ENCODE results near the gene SPATA12. TPM values are rescaled to one million over a fixed set of nuclear protein-coding genes. Genes with fewer than 3 reads are reported as not detected.

The SPATA12 gene
- total RNA-seq, 1 experiment from 2014 or later = 0.10 TPM

DNA sequence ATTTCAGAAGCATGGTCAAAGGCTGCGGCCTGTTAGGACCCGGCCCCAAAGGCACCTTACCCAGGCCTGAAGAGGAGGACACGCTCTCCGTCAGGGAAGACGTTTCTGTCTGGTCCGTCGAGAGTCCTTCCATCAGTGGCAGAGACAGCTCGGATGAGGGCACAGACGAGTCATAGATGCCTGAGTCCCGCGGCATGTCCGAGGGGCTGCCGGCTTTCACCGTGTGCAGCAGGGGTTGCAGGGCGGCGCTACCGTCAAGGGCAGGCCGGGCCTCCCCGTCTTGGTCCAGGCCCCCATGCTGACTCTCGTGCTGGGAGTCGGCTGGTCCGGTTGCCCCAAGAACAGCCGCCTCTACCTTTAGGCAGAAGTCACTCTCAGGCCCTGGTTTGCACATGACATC is 37.1 kb downstream of the SPATA12 start:
- Histone ChIP-seq H3K27me3 (ENCODE audit: control insufficient read depth, insufficient read depth, low read length) (no peaks in the 10 kb centered on the region), H3K4me3 (ENCODE audit: low read depth in 2 of 2, low read length in 2 of 2) (no peak overlapping the region), H3K36me3 (ENCODE audit: control insufficient read depth, insufficient read depth, low read length) (no peaks in the 10 kb centered on the region), H3K9me3 (ENCODE audit: control insufficient read depth, insufficient read depth, low read depth, low read length) (no peaks in the 10 kb centered on the region), H3K4me1 (ENCODE audit: control insufficient read depth, insufficient read depth, low read length) (no peaks in the 10 kb centered on the region), H3K27ac (ENCODE audit: low read length) (no peak overlapping the region)
- in situ Hi-C loops (cut with HindIII; ENCODE audit: low pct_unique_long_range_greater_than_20kb, low sequenced_read_pairs) = loop anchor here (25.0 kb wide), 1 partner anchor 110 kb away; no protein-coding TSS in a partner anchor
- BruUV-seq (replicated peaks) = no TSS peak
- ChIA-PET CTCF (no interaction called here), POLR2A (no interaction called here)
- intact Hi-C loops (cut with micrococcal nuclease; ENCODE audit: unreplicated experiment) = no loop called here
- TF ChIP-seq, protein P1, sequence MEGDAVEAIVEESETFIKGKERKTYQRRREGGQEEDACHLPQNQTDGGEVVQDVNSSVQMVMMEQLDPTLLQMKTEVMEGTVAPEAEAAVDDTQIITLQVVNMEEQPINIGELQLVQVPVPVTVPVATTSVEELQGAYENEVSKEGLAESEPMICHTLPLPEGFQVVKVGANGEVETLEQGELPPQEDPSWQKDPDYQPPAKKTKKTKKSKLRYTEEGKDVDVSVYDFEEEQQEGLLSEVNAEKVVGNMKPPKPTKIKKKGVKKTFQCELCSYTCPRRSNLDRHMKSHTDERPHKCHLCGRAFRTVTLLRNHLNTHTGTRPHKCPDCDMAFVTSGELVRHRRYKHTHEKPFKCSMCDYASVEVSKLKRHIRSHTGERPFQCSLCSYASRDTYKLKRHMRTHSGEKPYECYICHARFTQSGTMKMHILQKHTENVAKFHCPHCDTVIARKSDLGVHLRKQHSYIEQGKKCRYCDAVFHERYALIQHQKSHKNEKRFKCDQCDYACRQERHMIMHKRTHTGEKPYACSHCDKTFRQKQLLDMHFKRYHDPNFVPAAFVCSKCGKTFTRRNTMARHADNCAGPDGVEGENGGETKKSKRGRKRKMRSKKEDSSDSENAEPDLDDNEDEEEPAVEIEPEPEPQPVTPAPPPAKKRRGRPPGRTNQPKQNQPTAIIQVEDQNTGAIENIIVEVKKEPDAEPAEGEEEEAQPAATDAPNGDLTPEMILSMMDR (IDR thresholded peaks at IDR 0.05) = no peak
- TF ChIP-seq POLR2AphosphoS5 (IDR thresholded peaks at IDR 0.05; ENCODE audit: low read depth, low read length) (no peak), SIN3A (IDR thresholded peaks at IDR 0.05; ENCODE audit: borderline replicate concordance, insufficient read depth, low read depth, low read length) (no peak), TCF7L2 (IDR thresholded peaks at IDR 0.05; ENCODE audit: low read depth, low read length) (no peak)
- TF ChIP-seq, protein P2, sequence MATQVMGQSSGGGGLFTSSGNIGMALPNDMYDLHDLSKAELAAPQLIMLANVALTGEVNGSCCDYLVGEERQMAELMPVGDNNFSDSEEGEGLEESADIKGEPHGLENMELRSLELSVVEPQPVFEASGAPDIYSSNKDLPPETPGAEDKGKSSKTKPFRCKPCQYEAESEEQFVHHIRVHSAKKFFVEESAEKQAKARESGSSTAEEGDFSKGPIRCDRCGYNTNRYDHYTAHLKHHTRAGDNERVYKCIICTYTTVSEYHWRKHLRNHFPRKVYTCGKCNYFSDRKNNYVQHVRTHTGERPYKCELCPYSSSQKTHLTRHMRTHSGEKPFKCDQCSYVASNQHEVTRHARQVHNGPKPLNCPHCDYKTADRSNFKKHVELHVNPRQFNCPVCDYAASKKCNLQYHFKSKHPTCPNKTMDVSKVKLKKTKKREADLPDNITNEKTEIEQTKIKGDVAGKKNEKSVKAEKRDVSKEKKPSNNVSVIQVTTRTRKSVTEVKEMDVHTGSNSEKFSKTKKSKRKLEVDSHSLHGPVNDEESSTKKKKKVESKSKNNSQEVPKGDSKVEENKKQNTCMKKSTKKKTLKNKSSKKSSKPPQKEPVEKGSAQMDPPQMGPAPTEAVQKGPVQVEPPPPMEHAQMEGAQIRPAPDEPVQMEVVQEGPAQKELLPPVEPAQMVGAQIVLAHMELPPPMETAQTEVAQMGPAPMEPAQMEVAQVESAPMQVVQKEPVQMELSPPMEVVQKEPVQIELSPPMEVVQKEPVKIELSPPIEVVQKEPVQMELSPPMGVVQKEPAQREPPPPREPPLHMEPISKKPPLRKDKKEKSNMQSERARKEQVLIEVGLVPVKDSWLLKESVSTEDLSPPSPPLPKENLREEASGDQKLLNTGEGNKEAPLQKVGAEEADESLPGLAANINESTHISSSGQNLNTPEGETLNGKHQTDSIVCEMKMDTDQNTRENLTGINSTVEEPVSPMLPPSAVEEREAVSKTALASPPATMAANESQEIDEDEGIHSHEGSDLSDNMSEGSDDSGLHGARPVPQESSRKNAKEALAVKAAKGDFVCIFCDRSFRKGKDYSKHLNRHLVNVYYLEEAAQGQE (IDR thresholded peaks at IDR 0.05; ENCODE audit: insufficient read depth in 1 of 2, low read depth in 2 of 2, low read length in 1 of 2) = no peak
- DNase-seq (ENCODE audit: low read depth, low spot score) = no peak
- ATAC-seq = no peak

DNA sequence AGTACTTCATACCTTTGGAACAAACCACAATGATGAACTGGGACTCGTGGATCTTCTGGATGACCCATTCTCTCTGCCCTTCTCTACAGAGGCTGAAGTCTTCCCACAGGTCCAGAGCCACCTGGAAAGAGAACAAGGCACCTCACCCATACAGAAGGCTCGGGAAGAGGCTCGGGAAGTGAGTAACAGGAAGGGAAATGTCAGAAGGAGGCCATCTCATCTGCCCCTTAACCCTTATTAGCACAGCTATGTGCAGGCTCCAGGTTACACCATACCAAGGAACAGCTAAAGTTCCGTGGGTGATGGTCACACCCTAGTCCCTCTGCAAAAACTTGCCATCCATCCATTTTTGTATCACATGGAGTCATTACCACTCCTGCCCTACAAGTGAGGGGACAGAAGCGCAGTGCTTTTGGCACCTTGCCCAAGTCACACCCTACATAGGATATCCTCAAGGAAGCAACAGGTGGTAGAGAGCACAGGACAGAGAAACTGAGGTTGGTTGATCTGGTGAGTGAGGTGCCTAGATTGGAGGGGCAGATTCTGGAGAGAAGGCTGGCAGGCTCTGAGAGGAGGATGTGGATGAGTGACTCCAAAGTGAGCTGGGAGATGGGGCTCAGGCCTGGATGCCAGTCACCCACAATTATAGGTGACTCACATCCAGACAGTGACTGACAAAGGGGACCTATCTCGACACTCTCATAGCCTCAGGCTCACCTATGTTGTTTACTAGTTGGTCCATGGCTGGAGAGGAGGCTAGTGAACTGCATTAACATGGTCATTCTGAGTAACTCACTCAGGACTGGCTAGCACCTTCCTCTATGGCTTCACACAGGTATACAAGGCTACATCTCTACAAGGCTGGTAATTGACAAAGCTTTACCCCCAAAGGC is 38.2 kb downstream of the SPATA12 start:
- POLR2A ChIA-PET = interaction anchor here (0.6 kb wide), 1 partner anchor 136 kb away, joined by 3 read pairs; no protein-coding TSS in a partner anchor
- TF ChIP-seq SIN3A (IDR thresholded peaks at IDR 0.05; ENCODE audit: borderline replicate concordance, insufficient read depth, low read depth, low read length) (no peak), TCF7L2 (IDR thresholded peaks at IDR 0.05; ENCODE audit: low read depth, low read length) (no peak), POLR2AphosphoS5 (IDR thresholded peaks at IDR 0.05; ENCODE audit: low read depth, low read length) (no peak)
- TF ChIP-seq, protein P2 (IDR thresholded peaks at IDR 0.05; ENCODE audit: insufficient read depth in 1 of 2, low read depth in 2 of 2, low read length in 1 of 2) = no peak
- TF ChIP-seq, protein P1 (IDR thresholded peaks at IDR 0.05) = no peak
- Histone ChIP-seq H3K27ac (ENCODE audit: low read length) (no peak overlapping the region), H3K4me3 (ENCODE audit: low read depth in 2 of 2, low read length in 2 of 2) (no peak overlapping the region), H3K36me3 (ENCODE audit: control insufficient read depth, insufficient read depth, low read length) (no peaks in the 10 kb centered on the region), H3K9me3 (ENCODE audit: control insufficient read depth, insufficient read depth, low read depth, low read length) (no peaks in the 10 kb centered on the region), H3K4me1 (ENCODE audit: control insufficient read depth, insufficient read depth, low read length) (no peaks in the 10 kb centered on the region), H3K27me3 (ENCODE audit: control insufficient read depth, insufficient read depth, low read length) (no peaks in the 10 kb centered on the region)
- intact Hi-C loops (cut with micrococcal nuclease; ENCODE audit: unreplicated experiment) (no loop called here), in situ Hi-C loops (cut with HindIII; ENCODE audit: low pct_unique_long_range_greater_than_20kb, low sequenced_read_pairs) (loop anchor here (25.0 kb wide), 1 partner anchor 111 kb away; no protein-coding TSS in a partner anchor)
- CTCF ChIA-PET = no interaction called here
- BruUV-seq (replicated peaks) = no TSS peak
- ATAC-seq (no peak), DNase-seq (ENCODE audit: low read depth, low spot score) (no peak)

Data from Panc1 (cell line).